HG02678 (cell line): Measurements from ENCODE around the gene SGSM2.

Experiments used
- ATAC-seq: cut with Tn5 transposase; IDR thresholded peaks from one replicate; pipeline ENCODE4 v1.9.1; 2021; ENCODE audit warnings: mild to moderate bottlenecking, moderate library complexity; ENCODE audit not compliant: unreplicated experiment

SGSM2 gene

DNA sequence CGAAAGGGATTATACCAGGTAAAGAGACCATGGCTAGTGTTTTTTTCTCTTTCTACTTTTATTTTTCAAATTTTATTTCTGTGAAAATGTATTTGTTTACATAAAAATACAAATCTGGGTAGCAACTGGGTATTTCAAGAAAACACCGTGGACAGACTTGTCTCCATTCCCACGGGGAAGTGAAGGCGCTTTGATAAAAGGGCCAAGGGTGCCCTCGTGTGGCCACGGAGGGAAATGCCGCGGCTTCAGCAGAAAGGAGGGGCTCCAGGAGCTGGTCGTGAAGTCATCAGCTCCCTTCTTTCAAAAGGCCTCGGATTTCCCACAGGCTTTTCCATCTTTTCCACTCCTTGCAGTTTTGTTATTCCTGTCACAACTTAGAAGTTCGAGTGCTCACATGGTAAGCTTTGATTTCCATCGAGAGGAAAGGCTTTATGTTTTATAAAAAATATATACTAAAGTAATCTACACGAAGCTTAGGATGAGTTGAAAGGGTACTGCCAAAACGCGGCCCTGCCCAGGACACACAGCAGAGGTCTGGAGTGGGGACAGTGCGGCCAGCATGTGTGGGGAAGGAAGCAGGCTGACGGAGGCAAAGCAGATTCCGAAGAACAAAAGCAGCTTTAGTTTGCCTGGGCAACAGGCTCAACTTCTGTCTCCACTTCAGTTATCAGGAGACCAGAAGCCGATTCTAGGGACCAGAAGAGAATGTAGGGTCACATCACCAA lies 78.9 kb downstream of the SGSM2 start:
- ATAC-seq: no peak

GRCh38 chr17:2418572-2418971 lies 81.3 kb downstream of the SGSM2 start:
- no peak for ATAC-seq

DNA sequence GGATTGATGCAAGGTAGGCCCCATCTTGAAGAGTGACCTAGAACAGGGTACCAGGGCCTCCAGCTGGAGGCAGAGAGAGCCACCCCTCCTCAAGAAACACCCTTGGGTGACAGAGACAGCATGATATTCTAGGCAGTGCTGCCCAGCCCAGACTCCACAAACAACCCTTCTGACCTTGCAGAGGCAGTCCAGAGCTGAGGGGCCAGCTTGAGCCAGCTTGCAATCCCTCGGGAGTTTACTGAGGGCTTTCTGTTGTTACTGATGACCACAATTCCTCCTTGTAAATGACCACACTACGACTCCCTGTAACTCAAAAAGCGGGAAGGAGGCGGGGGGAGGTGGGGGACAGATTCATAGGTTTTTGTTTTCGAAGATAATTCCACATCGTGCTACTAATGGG lies 82.2 kb downstream of the SGSM2 start:
- no peak for ATAC-seq

- no peak for ATAC-seq
These were observed 82.9 kb downstream of the SGSM2 start for GRCh38 chr17:2420176-2420575.

- no peak for ATAC-seq
These were observed 84.2 kb downstream of the SGSM2 start for GRCh38 chr17:2421315-2422147.

DNA sequence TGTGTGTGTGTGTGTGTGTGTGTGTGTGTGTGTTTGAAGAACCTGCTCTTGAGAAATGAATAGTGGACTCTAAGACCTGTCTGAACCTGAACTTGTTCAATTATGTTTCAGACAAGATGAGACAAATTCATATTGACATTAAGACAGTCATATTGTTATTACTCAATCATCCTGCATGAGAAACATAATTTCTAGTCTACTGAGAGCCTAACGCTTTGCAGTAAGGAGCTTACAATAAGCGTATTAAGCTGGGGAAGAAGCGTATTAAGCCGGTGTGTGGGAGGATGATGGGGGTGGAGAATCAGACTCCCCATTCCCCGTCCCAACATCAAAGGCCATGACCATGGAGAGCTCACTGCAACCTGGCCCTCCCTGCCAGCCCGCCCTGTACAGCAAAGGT lies 86.0 kb downstream of the SGSM2 start:
- no peak for ATAC-seq

- ATAC-seq: no peak
These were observed 89.9 kb downstream of the SGSM2 start for GRCh38 chr17:2427215-2427614.

DNA sequence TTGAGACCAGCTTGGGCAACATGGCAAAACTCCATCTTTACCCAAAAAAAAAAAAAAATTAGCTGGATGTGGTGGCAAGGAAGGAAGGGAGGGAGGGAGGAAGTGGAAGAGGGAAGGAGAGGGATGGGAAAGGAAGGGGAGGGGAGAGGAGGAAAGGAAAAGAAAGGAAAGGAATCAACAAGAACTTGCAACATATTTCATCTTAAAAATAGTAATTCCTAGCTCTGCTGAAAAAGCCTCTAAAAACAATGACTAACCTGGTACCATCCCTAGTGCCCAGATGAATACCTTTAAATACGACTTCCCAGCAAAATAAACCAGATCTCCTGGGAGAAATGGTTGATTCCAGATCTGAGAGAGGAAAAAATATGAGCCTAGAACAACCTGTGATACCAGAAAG lies 90.6 kb downstream of the SGSM2 start:
- no peak for ATAC-seq
